Trophoblast cell (in vitro differentiated cells and primary cell): ENCODE data around the gene MYL11.
A peak's percentile ranks its signal among the peaks of the same experiment; 100 is the strongest.

Experiments
- DNase-seq, 2 donors: peaks; one replicate each; pipeline ENCODE4 v3.0.0-alpha.2; 2016
- H2AFZ ChIP-seq: 2 replicates; pipeline ENCODE4 v1.6.1; 2013; ENCODE audit warnings: low read length, moderate library complexity, mild to moderate bottlenecking; ENCODE audit not compliant: insufficient read depth, poor library complexity
- H2AK5ac ChIP-seq: 2 replicates; pipeline ENCODE4 v1.6.1; 2013; ENCODE audit warnings: mild to moderate bottlenecking, low read length
- H2BK120ac ChIP-seq: 2 replicates; pipeline ENCODE4 v1.6.1; 2013; ENCODE audit warnings: low read length, mild to moderate bottlenecking, moderate library complexity; ENCODE audit not compliant: insufficient read depth, poor library complexity
- H2BK12ac ChIP-seq: 2 replicates; pipeline ENCODE4 v1.6.1; 2013; ENCODE audit warnings: mild to moderate bottlenecking, low read length, moderate library complexity
- H2BK5ac ChIP-seq: 2 replicates; pipeline ENCODE4 v1.6.1; 2013; ENCODE audit warnings: low read length, low read depth, moderate library complexity, mild to moderate bottlenecking; ENCODE audit not compliant: poor library complexity
- H3K14ac ChIP-seq: 2 replicates; pipeline ENCODE4 v1.6.1; 2013; ENCODE audit warnings: mild to moderate bottlenecking, low read length
- H3K18ac ChIP-seq: 2 replicates; pipeline ENCODE4 v1.6.1; 2013; ENCODE audit warnings: mild to moderate bottlenecking, low read length
- H3K23ac ChIP-seq: 2 replicates; pipeline ENCODE4 v1.6.1; 2013; ENCODE audit warnings: low read length
- H3K27ac ChIP-seq: 2 replicates; pipeline ENCODE4 v1.5.1; 2013; ENCODE audit warnings: low read depth, mild to moderate bottlenecking, inconsistent platforms, low read length, moderate library complexity
- H3K27me3 ChIP-seq: 2 replicates; pipeline ENCODE4 v1.6.1; 2013; ENCODE audit warnings: inconsistent platforms, mild to moderate bottlenecking, low read length, moderate library complexity; ENCODE audit not compliant: insufficient read depth
- H3K36me3 ChIP-seq, 2 experiments: 1 replicate in 1 of 2; 2 replicates in 1 of 2; pipeline ENCODE4 v1.6.1; 2013; ENCODE audit warnings: low read length in 2 of 2, mild to moderate bottlenecking in 2 of 2, moderate library complexity in 1 of 2; ENCODE audit not compliant: insufficient read depth in 2 of 2, control insufficient read depth in 1 of 2
- H3K4ac ChIP-seq: 2 replicates; pipeline ENCODE4 v1.6.1; 2013; ENCODE audit warnings: low read depth, mild to moderate bottlenecking, low read length, moderate library complexity
- H3K4me1 ChIP-seq, 2 experiments: 1 replicate in 1 of 2; 2 replicates in 1 of 2; pipeline ENCODE4 v1.6.1; 2013; ENCODE audit warnings: low read length in 2 of 2, mild to moderate bottlenecking in 2 of 2, moderate library complexity in 1 of 2; ENCODE audit not compliant: insufficient read depth in 2 of 2, control insufficient read depth in 1 of 2
- H3K4me2 ChIP-seq: 2 replicates; pipeline ENCODE4 v1.6.1; 2013; ENCODE audit warnings: inconsistent platforms, mild to moderate bottlenecking, low read length, moderate library complexity
- H3K4me3 ChIP-seq: 2 replicates; pipeline ENCODE4 v1.5.1; 2013; ENCODE audit warnings: mild to moderate bottlenecking, low read depth, low read length, inconsistent platforms
- H3K79me1 ChIP-seq: one replicate; pipeline ENCODE4 v1.6.1; 2013; ENCODE audit warnings: low read length
- H3K79me2 ChIP-seq: 2 replicates; pipeline ENCODE4 v1.6.1; 2013; ENCODE audit warnings: low read length, mild to moderate bottlenecking; ENCODE audit not compliant: control insufficient read depth, insufficient read depth, poor library complexity
- H3K9ac ChIP-seq: 2 replicates; pipeline ENCODE4 v1.6.1; 2013; ENCODE audit warnings: mild to moderate bottlenecking, low read length
- H3K9me3 ChIP-seq: 2 replicates; pipeline ENCODE4 v1.6.1; 2013; ENCODE audit warnings: low read depth, mild to moderate bottlenecking, control low read depth, inconsistent platforms, low read length; ENCODE audit not compliant: insufficient read depth
- H4K12ac ChIP-seq: 2 replicates; pipeline ENCODE4 v1.6.1; 2013; ENCODE audit warnings: low read depth, mild to moderate bottlenecking, low read length, moderate library complexity
- H4K8ac ChIP-seq: 2 replicates; pipeline ENCODE4 v1.6.1; 2013; ENCODE audit warnings: low read depth, mild to moderate bottlenecking, low read length, moderate library complexity
- H4K91ac ChIP-seq: one replicate; pipeline ENCODE4 v1.6.1; 2013; ENCODE audit warnings: low read depth, mild to moderate bottlenecking, low read length, moderate library complexity
- WGBS: extraction: QIAGEN DNeasy Blood & Tissue Kit; methylation state at CpG from one replicate; pipeline ENCODE4 v1.1.7; 2013; ENCODE audit warnings: missing lambda C conversion rate; ENCODE audit not compliant: insufficient read length, insufficient coverage; ENCODE audit errors: extremely low coverage; 5-methylcytosine and 5-hydroxymethylcytosine counted together

The MYL11 gene

DNA sequence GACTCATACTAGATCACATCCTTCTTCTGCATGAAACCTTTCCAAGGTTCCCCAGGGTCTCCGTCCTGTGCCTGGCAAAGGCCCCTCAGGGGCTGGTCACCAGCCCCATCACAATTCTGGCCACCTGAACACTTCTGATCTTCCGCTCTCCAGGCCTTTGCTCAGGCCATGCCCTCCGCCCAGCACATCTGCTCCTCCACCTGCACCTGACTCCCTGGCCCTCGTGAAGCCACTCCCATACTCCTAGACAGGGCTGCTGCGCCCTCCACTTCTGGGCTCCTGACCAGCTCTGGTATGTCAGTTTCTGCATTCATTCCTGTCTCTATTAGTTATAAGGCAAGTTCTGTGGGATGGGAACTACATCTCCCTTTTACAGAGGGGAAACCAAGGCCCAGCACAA is 1.9 kb upstream of the MYL11 start:
- WGBS, result no CpG with 5 or more reads among the region's 5 CpGs
- Histone ChIP-seq H2BK120ac (no peak overlapping the region), H3K23ac (no peak overlapping the region), H4K12ac (no peak overlapping the region), H3K18ac (no peak overlapping the region), H3K27ac (no peak overlapping the region), H2AK5ac (no peak overlapping the region), H3K4ac (no peak overlapping the region), H3K9ac (no peak overlapping the region), H4K91ac (no peak overlapping the region), H3K27me3 (no peaks in the 10 kb centered on the region), H3K9me3 (no peaks in the 10 kb centered on the region), H2BK5ac (no peak overlapping the region), H2BK12ac (peak overlapping the region; percentile 47), H3K36me3 (peaks cover 0 to under 1% of the 10 kb centered on the region in 2 experiments), H3K14ac (no peak overlapping the region), H3K4me2 (no peak overlapping the region), H3K4me1 (peaks cover 21 to 33% of the 10 kb centered on the region in 2 experiments), H3K79me2 (peaks cover 22% of the 10 kb centered on the region), H3K4me3 (no peak overlapping the region), H2AFZ (no peak overlapping the region), H3K79me1 (peaks cover 17% of the 10 kb centered on the region), H4K8ac (no peak overlapping the region)
- DNase-seq, result no peak

DNA sequence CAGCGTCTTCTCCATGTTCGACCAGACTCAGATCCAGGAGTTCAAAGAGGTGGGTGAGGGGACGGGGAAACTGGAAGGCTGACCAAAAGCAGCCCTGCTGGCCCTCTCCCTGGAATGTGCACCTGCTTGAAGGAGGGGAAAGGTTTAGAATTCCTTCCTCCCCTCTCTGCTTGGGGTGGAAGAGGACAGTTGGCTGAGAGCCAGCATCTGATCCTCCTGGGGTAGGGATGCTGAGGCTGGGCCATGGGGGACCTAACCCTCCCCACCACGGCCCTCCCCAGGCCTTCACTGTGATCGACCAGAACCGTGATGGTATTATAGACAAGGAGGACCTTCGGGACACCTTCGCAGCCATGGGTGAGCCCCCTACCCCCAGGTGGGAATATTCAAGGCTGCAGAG is 1.3 kb downstream of the MYL11 start:
- peak in 1 of 2 donors; percentile 49 for DNase-seq
- peak overlapping the region; percentile 24 for H2AK5ac ChIP-seq
- no peak overlapping the region for H3K23ac ChIP-seq
- peaks cover 12 to 23% of the 10 kb centered on the region in 2 experiments for H3K4me1 ChIP-seq
- H3K79me1 ChIP-seq, result peaks cover 23% of the 10 kb centered on the region
- no peak overlapping the region for H4K8ac ChIP-seq
- no peak overlapping the region for H3K4me3 ChIP-seq
- H3K4me2 ChIP-seq, result no peak overlapping the region
- no peak overlapping the region for H4K12ac ChIP-seq
- H3K27me3 ChIP-seq, result no peaks in the 10 kb centered on the region
- H3K27ac ChIP-seq, result no peak overlapping the region
- no peak overlapping the region for H3K14ac ChIP-seq
- no peak overlapping the region for H2BK12ac ChIP-seq
- H3K79me2 ChIP-seq, result peaks cover 12% of the 10 kb centered on the region
- no peak overlapping the region for H3K4ac ChIP-seq
- H2BK5ac ChIP-seq, result no peak overlapping the region
- no peak overlapping the region for H4K91ac ChIP-seq
- H2AFZ ChIP-seq, result no peak overlapping the region
- peaks cover 0 to 2% of the 10 kb centered on the region in 2 experiments for H3K36me3 ChIP-seq
- no peaks in the 10 kb centered on the region for H3K9me3 ChIP-seq
- no peak overlapping the region for H3K18ac ChIP-seq
- WGBS, result no CpG with 5 or more reads among the region's 8 CpGs
- H2BK120ac ChIP-seq, result no peak overlapping the region
- H3K9ac ChIP-seq, result peak overlapping the region; percentile 35

DNA sequence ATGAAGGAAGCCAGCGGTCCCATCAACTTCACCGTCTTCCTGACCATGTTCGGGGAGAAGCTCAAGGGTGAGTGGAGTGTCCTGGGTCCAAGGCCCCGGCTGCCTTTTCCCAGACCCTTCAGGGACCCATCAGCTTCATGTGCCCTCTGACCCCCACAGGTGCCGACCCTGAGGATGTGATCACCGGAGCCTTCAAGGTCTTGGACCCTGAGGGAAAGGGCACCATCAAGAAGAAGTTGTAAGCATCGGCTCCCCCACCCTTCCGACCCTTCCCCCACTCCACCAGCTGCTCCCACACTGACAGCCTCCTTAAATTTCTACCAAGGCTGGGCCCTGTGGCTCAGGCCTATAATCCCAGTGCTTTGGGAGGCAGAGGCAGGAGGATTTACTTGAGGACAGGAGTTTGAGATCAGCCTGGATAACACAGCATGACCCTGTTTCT is 1.9 kb downstream of the MYL11 start:
- Histone ChIP-seq H3K23ac (no peak overlapping the region), H3K4me1 (peaks cover 17 to 24% of the 10 kb centered on the region in 2 experiments), H3K27me3 (no peaks in the 10 kb centered on the region), H2BK12ac (peak overlapping the region; percentile 7), H3K9me3 (no peaks in the 10 kb centered on the region), H3K4me3 (no peak overlapping the region), H3K4ac (no peak overlapping the region), H2BK5ac (no peak overlapping the region), H3K27ac (no peak overlapping the region), H2BK120ac (no peak overlapping the region), H3K4me2 (no peak overlapping the region), H3K9ac (no peak overlapping the region), H4K12ac (no peak overlapping the region), H4K8ac (no peak overlapping the region), H4K91ac (no peak overlapping the region), H3K79me1 (peaks cover 19% of the 10 kb centered on the region), H3K18ac (no peak overlapping the region), H3K14ac (no peak overlapping the region), H2AFZ (no peak overlapping the region), H3K79me2 (peaks cover 12% of the 10 kb centered on the region), H2AK5ac (peak overlapping the region; percentile 7), H3K36me3 (peaks cover 0 to 3% of the 10 kb centered on the region in 2 experiments)
- WGBS, result no CpG with 5 or more reads among the region's 8 CpGs
- no peak for DNase-seq

DNA sequence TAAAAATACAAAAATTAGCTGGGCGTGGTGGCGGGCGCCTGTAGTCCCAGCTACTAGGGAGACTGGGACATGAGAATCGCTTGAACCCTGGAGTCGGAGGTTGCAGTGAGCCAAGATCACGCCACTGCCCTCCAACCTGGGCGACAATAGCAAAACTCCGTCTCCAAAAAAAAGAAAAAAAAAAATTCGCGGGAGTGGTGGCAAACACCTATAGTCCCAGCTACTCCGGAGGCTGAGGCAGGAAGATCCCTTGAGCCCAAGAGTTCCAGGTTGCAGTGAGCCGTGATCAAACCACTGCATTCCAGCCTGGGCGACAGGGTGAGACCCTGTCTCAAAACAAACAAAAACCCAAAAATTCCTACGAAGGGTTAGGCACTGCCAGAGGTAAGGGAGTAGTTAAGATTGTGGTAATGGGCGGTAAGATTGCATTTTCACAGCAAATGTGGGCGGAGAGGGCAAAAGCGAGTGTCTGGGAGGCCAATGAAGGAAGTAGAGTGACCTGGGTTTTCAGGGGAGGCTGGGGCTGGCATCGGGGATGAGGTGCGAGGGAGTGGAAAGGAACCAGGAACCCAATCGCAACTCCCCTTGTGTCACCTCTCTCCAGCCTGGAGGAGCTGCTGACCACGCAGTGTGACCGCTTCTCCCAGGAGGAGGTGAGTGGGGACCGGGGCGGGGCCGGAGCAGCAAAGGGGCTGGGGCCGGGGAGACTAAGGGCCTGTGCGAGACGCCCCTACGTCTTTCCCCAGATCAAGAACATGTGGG is 2.6 kb downstream of the MYL11 start:
- no peaks in the 10 kb centered on the region for H3K27me3 ChIP-seq
- peak overlapping the region; percentile 77 for H2AFZ ChIP-seq
- peak overlapping the region; percentile 99 for H3K27ac ChIP-seq
- peak overlapping the region; percentile 89 for H2AK5ac ChIP-seq
- no peaks in the 10 kb centered on the region for H3K9me3 ChIP-seq
- H3K4me1 ChIP-seq, result peaks cover 24 to 29% of the 10 kb centered on the region in 2 experiments
- peak overlapping the region; percentile 80 for H2BK5ac ChIP-seq
- peaks cover 12% of the 10 kb centered on the region for H3K79me2 ChIP-seq
- H3K4me3 ChIP-seq, result no peak overlapping the region
- H3K36me3 ChIP-seq, result peaks cover 0 to 3% of the 10 kb centered on the region in 2 experiments
- H3K4me2 ChIP-seq, result peak overlapping the region; percentile 75
- H3K79me1 ChIP-seq, result peaks cover 18% of the 10 kb centered on the region
- H3K14ac ChIP-seq, result peak overlapping the region; percentile 92
- H4K8ac ChIP-seq, result peak overlapping the region; percentile 96
- no peak overlapping the region for H3K23ac ChIP-seq
- H2BK120ac ChIP-seq, result peak overlapping the region; percentile 92
- DNase-seq, result peak in 1 of 2 donors; percentile 47
- peak overlapping the region; percentile 37 for H3K9ac ChIP-seq
- peak overlapping the region; percentile 96 for H4K91ac ChIP-seq
- H3K4ac ChIP-seq, result peak overlapping the region; percentile 85
- H2BK12ac ChIP-seq, result peak overlapping the region; percentile 73
- no CpG with 5 or more reads among the region's 29 CpGs for WGBS
- peak overlapping the region; percentile 95 for H3K18ac ChIP-seq
- peak overlapping the region; percentile 95 for H4K12ac ChIP-seq
